A673 (cell line): ENCODE data around the gene HBG2.

ENCODE experiments used
- EZH2 ChIP-seq: fragments of 200-600 bp; sonication (generic); IDR thresholded peaks from 2 replicates; pipeline ENCODE4 v1.6.1; 2017; ENCODE audit warnings: borderline replicate concordance, low read depth, mild to moderate bottlenecking, mixed read lengths, antibody characterized with exemption, low read length; ENCODE audit not compliant: poor library complexity, severe bottlenecking
- TF ChIP-seq, protein P1 (sequence below): fragments of 300-800, 200-600 bp; sonication (generic); conservative IDR thresholded peaks from 2 replicates; pipeline ENCODE4 v1.5.1; 2017; ENCODE audit warnings: low read depth, mild to moderate bottlenecking, antibody characterized with exemption, low read length, moderate library complexity, mixed read lengths

DNA sequence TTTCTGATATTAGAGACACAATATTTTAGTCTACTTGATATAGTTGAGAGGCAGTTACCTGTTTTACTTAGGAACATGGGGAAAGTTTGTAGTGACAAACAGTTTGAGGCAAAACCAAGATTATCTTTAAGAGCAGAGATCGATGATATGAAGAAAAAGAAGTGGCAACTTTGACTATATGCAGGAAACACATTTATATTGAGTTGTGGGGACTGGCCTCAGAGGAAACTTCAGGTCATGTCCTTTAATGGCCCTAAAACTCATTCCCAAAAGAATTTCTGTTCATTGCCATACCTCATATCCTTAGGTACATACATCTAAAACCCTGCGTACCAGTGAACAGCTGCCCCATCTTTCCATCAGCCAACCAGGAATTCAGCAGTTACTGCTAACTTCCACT is 9.4 kb downstream of the HBG2 start:
- TF ChIP-seq, protein P1, sequence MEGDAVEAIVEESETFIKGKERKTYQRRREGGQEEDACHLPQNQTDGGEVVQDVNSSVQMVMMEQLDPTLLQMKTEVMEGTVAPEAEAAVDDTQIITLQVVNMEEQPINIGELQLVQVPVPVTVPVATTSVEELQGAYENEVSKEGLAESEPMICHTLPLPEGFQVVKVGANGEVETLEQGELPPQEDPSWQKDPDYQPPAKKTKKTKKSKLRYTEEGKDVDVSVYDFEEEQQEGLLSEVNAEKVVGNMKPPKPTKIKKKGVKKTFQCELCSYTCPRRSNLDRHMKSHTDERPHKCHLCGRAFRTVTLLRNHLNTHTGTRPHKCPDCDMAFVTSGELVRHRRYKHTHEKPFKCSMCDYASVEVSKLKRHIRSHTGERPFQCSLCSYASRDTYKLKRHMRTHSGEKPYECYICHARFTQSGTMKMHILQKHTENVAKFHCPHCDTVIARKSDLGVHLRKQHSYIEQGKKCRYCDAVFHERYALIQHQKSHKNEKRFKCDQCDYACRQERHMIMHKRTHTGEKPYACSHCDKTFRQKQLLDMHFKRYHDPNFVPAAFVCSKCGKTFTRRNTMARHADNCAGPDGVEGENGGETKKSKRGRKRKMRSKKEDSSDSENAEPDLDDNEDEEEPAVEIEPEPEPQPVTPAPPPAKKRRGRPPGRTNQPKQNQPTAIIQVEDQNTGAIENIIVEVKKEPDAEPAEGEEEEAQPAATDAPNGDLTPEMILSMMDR, result no peak
- no peak for TF ChIP-seq EZH2
